COR-L47 (cell line): Measurements from ENCODE around the gene EREG.

Source experiments
- DNase-seq: peaks from one replicate; lab custom pipeline; 2025; lab: John Stamatoyannopoulos, UW

The EREG gene

DNA sequence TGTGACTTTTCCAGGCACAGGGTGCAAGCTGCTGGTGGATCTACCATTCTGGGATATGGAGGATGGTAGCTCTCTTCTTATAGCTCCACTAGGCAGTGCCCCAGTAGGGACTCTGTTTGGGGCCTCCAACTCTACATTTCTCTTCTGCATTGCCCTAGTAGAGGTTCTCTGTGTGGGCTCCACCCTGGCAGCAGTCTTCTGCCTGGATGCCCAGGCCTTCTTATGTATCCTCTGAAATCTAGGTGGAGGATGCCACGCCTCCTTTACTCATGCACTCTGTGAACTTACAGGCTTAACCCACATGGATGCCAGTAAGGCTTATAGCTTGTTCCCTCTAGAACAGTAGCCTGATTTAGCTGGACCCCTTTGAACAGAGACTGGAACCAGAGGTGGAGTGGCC, 20.9 kb upstream of the EREG start:
- no peak for DNase-seq

DNA sequence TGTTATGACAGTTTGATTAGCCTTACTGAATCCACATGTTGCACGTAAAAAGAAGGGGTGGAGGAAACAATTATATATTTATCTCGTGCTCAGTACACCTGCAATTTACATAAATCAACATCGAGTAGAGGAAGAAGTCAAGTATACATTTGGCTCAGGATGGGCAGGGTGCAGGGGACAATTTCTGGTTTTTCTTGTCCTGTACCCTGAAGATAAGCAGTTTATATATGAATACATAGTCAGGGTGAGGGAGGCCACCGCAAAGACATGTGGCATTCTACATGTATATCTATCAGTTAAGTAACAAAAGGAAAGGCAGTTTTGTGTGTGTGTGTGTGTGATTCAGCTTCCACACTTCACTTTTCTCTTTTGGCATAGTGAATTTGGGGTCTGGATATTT, 11.1 kb upstream of the EREG start:
- DNase-seq: no peak

DNA sequence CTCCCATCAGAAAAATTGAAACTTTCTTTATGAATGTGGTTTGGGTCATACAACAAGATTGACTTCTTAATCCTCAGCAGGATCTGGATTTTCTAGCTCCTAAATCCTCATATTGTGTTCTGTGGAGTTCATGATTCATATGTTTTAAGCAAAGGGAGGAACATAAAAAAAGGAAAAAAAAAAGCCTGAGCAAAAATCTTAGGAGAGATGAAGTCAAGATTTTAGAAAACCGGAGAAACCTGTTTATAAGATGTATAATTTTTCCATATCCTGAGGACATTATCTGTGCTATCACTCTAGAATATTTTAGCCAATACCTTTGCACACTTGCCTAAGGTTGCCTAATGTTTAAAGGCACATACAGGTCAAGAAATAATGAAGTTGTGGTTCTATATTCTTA, 7.0 kb upstream of the EREG start:
- no peak for DNase-seq

DNA sequence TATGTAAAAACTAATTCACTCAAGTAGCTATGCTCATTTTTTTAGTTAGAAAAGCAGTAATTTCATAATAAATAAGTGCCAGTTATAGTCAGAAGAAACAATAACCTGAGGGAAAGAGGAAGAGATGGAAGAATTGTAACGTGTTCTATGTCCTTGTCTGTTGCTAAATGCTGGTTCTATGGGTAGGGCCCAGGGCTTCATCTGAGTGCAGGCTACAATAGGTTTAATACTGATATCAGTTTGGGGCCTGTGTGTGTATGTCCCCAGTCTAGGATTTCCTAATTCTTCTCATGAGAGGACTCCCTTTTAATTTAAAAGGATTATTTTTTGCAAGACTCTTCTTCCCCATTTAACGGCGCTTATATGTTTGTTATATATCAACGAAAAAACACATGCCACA, 3.3 kb upstream of the EREG start:
- no peak for DNase-seq

DNA sequence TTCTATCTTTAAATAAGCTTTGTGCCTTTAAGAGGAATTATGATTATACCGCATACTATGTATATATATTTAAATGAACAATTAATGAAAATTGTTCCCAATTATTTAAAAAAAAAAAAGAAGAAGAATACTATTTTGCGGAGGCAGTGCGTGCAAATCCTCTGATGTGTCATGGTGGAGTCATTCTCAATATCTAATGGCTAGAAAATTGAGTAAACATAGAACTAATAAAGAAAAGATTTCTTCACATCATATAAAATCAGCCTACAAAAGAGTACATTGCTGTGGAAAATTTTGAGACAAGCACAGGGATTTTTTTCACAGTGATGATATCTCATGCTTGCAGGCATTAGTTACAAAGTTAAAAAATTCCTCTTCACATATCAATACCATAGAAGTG, 2.6 kb upstream of the EREG start:
- DNase-seq: no peak

DNA sequence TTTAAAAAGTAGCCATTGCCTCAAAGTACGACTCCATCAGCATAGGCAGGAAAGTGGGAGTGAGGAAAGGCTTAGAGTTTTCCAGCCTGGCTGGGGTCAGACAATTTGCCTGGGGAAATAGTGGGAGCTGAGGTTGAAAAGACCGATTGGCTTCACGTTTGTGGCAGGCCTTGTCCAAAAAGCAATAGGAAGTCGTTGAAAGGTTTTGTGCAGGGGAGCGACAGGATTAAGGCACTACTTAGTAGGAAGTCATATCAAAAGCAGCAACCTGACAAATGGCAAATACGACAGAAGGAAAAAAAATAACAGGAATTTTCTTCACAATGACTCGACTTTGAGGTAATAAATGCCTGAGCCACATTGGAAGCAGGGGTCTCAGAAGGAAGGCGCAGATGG, 691 bp upstream of the EREG start:
- no peak for DNase-seq

DNA sequence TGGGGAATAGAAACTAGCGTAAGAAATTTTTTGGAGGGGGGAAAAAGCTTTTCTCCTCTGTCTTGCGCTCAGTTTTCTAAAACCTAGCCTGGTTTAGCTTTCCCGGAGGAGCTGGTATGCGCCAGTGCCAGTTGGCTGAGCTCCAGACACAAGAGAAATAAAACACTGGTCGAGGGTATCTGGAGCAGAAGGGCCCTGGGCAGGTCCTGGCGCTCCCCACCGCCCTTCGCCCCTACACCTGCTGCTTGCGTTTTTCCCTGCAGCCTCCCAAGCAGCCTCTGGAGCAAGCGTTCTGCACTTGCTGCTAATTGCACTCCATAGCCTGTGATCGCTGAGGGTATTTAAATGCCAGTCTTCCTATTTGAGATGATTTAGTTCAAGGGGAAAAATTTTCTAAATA, 816 bp downstream of the EREG start:
- peak; percentile 57 for DNase-seq

DNA sequence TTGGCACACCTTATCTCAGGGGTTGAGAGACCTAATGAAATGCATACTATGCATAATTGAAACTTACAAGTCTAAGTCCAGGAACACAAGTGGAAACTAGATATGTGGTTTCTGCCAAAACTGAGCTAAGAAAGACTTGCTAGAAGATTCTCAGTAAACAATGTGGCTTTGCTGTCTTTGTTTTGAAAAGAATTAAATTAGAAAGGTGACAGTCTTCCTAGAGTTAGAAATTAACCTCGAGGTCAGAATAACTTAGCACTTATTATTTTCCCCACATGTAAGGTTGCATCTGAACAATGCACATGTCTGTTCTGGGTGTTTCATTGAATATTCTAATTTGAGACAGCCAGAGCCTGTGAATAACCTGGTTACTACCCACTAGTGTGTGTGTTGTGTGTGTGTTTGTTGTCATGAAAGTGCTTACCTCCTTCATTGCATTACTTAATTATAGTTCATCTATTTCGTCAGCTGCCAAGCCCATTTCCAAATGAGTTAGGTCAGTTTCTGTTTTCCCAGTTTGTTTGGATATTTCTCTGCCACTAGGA, 1.5 kb downstream of the EREG start:
- DNase-seq: no peak

DNA sequence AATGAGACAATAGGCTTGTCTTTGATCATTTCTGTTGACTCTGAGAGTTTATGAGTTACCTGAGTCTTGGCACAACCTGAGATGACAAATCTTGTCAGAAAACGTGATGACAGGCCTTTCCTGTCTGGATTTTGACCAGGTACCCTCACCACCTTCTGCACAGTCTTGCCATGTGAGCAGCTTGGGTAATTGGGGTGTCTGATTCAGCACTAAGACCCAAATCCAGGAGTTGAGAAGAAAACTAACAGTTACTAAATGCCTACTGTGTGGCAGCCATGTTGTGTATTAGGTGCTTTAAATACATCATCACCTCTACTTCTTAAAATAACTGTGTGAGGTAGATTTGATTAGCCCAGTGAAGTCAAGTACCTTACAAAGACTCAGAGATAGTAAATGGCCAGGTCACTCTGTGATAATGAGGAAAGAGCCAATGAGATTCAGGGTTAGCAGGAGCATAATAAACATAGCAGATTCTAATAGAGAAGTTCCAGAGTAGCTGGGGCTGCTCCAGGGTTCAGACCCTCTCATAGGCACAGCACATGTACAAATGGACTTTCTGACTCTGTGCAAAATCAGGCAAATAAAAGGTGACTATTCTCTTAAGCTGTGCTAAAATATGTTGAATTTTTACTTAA, 2.8 kb downstream of the EREG start:
- no peak for DNase-seq

DNA sequence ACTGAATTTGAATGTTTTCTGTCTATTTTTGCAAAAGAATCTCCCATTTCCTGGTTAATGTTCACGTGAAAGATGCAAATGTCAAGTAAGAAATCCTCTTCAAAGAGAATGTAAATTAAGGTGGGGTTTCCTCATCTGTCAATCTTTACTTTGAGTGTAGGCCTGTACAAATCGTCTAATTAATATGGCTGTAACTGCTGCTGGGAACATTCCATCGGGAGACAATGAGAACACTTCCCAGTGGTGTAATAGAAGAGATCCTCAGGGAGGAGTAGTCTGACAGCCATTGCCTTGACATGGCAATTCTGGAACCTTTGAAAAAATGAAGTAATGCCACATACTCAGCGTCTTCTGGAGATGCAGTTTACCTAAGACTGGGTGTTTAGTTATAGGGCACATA, 3.7 kb downstream of the EREG start:
- no peak for DNase-seq

DNA sequence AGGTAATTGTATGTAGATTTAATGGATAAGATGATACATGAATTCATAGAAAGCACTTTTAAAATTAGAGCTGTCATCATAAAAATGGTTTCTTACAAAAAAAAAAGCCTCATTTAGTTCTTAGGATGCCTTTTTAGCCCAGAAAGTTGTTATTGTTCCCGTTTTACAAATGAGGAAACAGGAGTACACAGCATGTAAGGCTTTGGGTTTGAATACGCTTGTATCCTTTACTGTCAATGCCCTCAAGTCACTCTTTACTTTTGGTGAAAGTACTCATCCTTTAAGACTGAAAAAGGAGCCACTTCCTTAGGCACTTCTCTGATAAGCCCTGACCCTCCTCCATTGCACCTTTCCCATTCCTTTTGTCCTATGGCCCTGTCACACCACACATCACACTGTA, 4.9 kb downstream of the EREG start:
- no peak for DNase-seq

DNA sequence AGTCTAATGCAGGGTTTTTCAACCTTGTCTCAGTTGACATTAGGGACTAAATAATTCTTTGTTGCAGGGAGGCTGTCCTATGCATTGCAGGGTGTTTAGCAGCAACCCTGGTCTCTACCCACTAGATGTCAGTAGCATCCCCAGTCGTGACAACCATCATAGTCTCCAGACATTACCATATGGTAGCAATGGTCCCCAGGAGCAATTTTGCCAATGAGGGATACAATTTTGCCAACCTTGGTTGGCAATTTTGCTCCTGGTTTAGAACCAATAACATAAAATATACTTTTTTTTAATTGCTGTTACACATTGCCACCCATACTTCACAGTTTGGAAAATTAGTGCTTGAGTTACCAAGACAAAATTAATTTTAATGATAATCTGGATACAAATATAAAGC, 6.0 kb downstream of the EREG start:
- DNase-seq: peak; percentile 51

DNA sequence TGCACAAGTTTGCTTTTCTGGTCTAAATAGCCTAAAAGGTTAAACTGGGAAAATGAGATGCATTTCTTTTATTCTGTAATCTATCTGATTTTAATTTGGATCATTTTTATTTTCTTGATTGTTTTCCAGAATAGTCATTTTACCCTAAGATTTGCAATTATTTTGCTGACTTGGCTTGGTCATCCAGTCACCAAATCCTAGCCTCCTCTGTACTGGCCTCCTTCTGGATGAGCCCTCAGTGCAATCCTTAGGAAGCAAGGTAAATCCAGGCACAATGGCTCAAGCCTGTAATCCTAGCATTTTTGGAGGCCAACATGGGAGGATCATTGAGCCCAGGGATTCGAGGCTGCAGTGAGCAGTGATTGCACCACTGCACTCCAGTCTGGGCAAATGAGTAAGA, 9.2 kb downstream of the EREG start:
- no peak for DNase-seq

DNA sequence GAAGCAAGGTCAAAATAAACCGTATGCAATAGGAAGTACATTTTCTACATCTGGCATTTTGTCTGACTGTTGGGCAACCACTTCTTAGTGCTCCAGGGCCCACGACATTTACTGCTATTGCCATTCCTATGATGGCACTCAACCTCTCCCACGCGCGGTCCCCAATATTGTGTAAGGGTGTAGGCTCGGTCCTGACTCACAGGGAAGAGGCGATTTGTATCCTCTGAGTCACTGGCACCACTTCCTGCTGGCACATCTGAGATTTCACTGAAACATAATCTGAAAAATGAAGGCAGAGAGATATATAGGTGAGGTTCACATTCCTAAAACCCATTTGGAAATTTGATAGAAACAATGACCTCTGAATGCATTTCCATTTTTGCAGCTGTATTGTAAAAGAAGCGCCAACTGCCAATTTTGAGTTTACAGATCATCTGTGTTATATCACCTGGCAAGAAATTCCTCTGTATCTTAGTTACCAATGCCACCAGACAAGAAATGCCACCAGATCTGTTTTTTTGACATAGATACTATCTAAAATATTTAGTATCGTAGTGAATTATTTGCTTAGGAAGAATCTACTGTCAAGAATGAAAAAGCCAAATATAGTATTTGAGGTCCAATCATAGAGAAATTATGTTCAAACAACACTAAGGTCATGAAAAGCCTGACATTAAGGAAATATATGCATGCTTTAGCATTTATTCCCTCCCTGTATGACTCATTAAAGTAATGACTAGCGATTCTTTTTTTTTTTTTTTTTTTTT, 9.8 kb downstream of the EREG start:
- DNase-seq: no peak

DNA sequence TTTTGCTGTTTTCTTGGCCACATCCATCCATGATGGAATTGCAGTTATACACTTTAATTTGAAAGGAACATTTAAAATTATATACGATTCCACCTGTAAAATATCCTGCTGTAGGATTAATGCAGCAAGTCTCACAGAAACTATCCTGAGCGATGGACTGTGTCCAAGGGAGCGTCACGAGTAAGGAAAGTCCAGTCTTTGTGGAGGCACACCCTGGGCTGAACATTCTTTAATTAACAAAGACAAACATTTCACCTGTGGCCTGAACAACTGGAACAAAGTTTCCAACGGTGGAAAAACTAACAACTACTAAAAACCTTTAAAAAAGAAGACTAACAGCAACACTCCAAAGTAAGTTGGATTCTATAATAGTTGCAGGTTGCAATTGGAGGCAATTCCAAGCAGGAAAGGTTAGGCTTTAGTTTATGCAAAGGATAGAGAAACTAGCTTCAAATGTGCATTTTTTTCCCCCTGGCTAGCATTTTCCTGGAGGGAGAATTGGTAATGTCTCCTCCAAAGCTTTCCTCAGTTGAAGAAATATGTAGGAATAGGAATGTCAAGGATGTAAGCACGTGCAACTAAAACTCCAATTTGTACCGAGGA, 11.0 kb downstream of the EREG start:
- DNase-seq: no peak

DNA sequence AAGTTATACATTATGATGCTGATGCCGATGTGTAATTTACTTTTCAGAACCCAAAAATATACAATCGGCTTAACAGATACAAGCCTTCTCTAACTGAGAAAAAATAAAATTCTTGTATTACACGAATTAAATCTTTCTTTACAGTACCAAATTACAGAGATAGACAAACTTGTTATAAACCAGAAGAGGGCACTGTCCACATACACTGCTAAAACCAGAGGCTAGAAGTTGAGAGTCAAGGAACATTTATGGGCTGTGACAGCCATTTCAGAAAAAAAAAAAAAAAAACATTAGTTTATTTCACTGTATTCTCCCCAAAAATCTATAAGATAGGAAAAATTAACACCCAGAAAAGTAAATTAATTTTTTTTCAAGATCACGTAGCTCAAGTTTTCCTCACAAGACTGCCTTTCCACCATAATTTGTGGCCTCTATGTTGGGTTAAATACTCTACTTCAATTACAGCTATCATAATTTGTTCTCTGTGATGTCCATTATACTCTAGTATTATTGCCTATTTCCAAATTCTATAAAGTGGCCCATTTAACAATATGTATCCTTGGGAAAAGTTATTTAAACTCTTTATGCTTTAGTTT, 12.0 kb downstream of the EREG start:
- DNase-seq: peak; percentile 30

DNA sequence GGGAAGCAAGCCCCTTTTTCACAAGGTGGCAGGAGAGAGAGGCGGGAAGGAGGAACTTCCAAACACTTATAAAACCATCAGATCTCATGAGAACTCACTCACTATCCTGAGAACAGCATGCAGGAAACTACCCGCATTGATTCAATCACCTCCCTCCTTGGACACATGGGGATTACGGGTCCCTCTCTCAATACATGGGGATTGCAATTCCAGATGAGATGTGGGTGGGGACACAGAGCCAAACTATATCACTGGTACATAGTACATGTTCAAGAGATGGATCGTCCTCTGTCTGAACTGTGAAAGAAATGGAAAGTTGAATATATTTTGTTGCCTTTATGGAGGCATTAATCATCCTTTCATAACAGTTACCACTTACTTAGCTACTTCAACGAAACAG, 12.8 kb downstream of the EREG start:
- DNase-seq: no peak

DNA sequence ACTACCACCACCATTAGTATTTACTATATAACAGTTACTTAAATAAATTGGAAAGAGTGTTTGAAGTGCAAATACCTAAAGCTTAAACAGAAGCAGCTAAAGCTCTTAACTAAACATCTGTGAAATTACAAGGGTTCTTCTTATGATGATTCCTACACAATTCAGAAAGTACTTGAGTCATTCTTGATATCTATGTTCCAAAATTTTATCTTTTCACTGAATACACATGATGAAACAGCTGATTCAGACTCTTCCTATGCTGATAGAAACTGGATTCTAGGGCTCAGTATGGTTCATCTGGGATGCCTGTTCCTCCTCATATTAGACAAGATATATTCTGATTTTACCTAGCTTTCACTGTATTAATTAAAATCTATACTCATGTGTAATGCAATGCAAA, 13.6 kb downstream of the EREG start:
- no peak for DNase-seq

DNA sequence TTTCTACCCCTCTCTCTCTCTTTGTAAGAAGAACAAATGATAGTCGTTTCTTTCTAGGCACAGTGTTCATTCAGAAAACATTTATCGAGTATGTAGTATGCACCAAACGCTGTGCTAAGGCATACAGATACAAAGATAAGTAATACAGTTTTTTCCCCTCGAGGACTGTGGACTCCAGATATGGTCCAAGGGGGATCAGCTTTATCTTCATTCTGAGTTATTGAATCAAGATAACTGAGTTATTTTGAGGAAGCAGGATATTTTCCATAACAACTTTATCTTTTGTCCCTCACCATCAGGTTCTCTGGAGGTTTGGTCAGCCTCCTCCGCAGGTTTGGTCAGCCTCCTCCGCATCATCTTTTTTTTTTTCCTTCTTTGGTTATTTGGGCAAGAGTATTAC, 15.0 kb downstream of the EREG start:
- no peak for DNase-seq

DNA sequence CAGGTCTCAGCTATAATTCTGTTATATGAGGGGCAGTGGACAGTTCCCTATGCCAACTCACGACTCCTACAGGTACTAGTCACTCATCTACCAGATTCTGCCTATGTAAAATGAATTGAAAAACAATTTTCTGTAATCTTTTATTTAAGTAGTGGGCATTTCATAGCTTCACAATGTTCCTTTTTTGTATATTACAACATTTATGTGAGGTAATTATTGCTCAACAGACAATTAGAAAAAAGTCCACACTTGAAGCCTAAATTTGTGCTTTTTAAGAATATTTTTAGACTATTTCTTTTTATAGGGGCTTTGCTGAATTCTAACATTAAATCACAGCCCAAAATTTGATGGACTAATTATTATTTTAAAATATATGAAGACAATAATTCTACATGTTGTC, 20.4 kb downstream of the EREG start:
- no peak for DNase-seq

DNA sequence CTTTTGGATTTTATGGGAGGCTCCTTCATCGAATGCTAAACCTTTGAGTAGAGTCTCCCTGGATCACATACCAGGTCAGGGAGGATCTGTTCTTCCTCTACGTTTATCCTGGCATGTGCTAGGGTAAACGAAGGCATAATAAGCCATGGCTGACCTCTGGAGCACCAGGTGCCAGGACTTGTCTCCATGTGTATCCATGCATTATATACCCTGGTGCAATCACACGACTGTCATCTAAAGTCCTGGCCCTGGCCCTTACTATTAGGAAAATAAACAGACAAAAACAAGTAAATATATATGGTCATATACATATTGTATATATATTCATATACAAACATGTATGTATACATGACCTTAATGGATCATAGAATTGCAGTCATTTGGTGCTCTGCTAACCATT, 21.2 kb downstream of the EREG start:
- no peak for DNase-seq

DNA sequence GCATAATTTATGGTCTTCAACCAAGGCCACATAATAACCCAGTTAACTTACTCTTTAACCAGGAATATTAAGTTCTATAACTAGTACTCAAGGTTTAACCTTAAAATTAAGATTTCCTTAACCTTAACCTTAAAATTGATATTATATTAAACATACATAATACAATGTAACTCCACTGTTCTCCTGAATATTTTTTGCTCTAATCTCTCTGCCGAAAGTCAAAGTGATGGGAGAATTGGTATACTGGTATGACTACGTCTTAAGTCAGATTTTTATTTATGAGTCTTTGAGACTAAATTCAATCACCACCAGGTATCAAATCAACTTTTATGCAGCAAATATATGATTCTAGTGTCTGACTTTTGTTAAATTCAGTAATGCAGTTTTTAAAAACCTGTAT, 22.8 kb downstream of the EREG start:
- no peak for DNase-seq

DNA sequence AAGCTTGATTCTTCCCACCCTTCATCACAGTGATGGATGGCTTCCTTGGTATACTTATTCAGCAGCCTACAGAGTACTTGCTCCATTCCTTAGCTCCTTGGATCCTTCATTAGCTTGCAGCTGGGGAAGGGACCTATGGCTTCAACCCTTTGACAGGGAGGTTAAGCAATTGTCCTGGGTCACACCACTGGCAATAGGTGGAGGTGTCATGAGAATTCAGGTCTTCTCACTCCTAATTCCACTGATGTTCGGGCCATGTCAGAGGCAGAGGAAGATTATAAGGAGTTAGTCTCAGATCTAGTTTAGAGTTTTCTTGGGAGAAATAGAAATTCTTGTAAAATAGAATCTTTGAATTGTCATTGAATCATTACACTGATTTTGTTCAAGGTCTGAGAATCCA, 24.5 kb downstream of the EREG start:
- no peak for DNase-seq
